B cell (primary cell): Measurements from ENCODE around the gene TNFRSF25. TPM values are rescaled to one million over a fixed set of nuclear protein-coding genes. Genes with fewer than 3 reads are reported as not detected.

Source experiments
- ATAC-seq: fragments of 200-7000 bp; cut with Tn5 transposase; one replicate; pipeline ENCODE4 v1.10.0; 2021; ENCODE audit warnings: low read depth, mild to moderate bottlenecking, moderate number of reproducible peaks, moderate library complexity
- CTCF ChIA-PET: fragments of 350-600 bp; sonication (Branson Sonifier 250); formaldehyde crosslinking; loops from one replicate; lab custom pipeline; 2021; ENCODE audit warnings: antibody characterized with exemption, inconsistent platforms; lab: Charles Lee
- POLR2A ChIA-PET: fragments of 350-600 bp; sonication (Branson Sonifier 250); formaldehyde crosslinking; loops from one replicate; lab custom pipeline; 2021; ENCODE audit warnings: antibody characterized with exemption; lab: Charles Lee
- DNase-seq: peaks from one replicate; pipeline ENCODE4 v3.0.0; 2013
- H2AFZ ChIP-seq: 2 replicates; pipeline ENCODE4 v1.6.1; 2012; ENCODE audit warnings: mild to moderate bottlenecking, low read depth, low read length; ENCODE audit not compliant: insufficient read depth, poor library complexity, severe bottlenecking
- H3K27ac ChIP-seq, 2 donors: 1 replicate in 1 of 2; 2 replicates in 1 of 2; pipeline ENCODE4 v1.5.1; 2012 to 2013; ENCODE audit warnings: low read length in 2 of 2, mild to moderate bottlenecking in 2 of 2, moderate library complexity in 1 of 2
- H3K27me3 ChIP-seq, 4 experiments: fragments of 200-600 bp in 1 of 4; sonication (generic) in 1 of 4; replicated peaks in 1 of 4; 1 replicate in 2 of 4; 2 replicates in 2 of 4; pipeline versions ENCODE4 v1.6.1 to v1.7.0; 2013 to 2016; ENCODE audit warnings: low read length in 3 of 4, mild to moderate bottlenecking in 2 of 4, mixed read lengths in 1 of 4, moderate library complexity in 1 of 4; ENCODE audit not compliant: insufficient read depth in 4 of 4, control insufficient read depth in 3 of 4; ENCODE audit errors: control extremely low read depth in 1 of 4
- H3K36me3 ChIP-seq, 2 experiments: replicated peaks in 1 of 2; 1 replicate in 1 of 2; 2 replicates in 1 of 2; pipeline versions ENCODE4 v1.6.1 to v1.7.1; 2013; ENCODE audit warnings: low read length in 1 of 2; ENCODE audit not compliant: insufficient read depth in 2 of 2, control insufficient read depth in 1 of 2; ENCODE audit errors: control extremely low read depth in 1 of 2, extremely low read depth in 1 of 2
- H3K4me1 ChIP-seq, 2 donors: fragments of 200-600 bp in 1 of 2; sonication (generic) in 1 of 2; 1 replicate in 1 of 2; 2 replicates in 1 of 2; pipeline versions ENCODE4 v1.5.1 to v1.6.1; 2013 to 2017; ENCODE audit warnings: low read length in 2 of 2; ENCODE audit not compliant: control insufficient read depth in 2 of 2, insufficient read depth in 2 of 2
- H3K4me2 ChIP-seq: replicated peaks from 2 replicates; pipeline ENCODE3; 2012; ENCODE audit warnings: mild to moderate bottlenecking, low read depth, low read length; ENCODE audit not compliant: poor library complexity, severe bottlenecking
- H3K4me3 ChIP-seq, 5 experiments: fragments of 200-600 bp in 1 of 5; sonication (generic) in 1 of 5; 1 replicate in 3 of 5; 2 replicates in 2 of 5; pipeline versions ENCODE4 v1.5.1 to v1.7.0; 2011 to 2016; ENCODE audit warnings: low read length in 4 of 5, mild to moderate bottlenecking in 4 of 5, low read depth in 2 of 5, control low read depth in 1 of 5, moderate library complexity in 1 of 5; ENCODE audit not compliant: insufficient read depth in 1 of 5; ENCODE audit errors: control extremely low read depth in 1 of 5, extremely low read depth in 1 of 5
- H3K79me2 ChIP-seq: fragments of 200-600 bp; sonication (generic); one replicate; pipeline ENCODE4 v1.6.0; 2016; ENCODE audit warnings: low read length; ENCODE audit not compliant: control insufficient read depth, insufficient read depth
- H3K9ac ChIP-seq: fragments of 200-600 bp; sonication (generic); 2 replicates; pipeline ENCODE4 v1.6.1; 2017; ENCODE audit warnings: mild to moderate bottlenecking, low read length, moderate library complexity
- H3K9me3 ChIP-seq, 3 donors: one replicate each; pipeline versions ENCODE4 v1.6.1 to v1.7.1; 2013; ENCODE audit warnings: low read length in 2 of 3; ENCODE audit not compliant: control insufficient read depth in 2 of 3, insufficient read depth in 1 of 3; ENCODE audit errors: control extremely low read depth in 1 of 3
- H4K20me1 ChIP-seq: 2 replicates; pipeline ENCODE4 v1.6.0; 2012; ENCODE audit warnings: mild to moderate bottlenecking, low read length; ENCODE audit not compliant: insufficient read depth, control insufficient read depth, poor library complexity, severe bottlenecking
- H3K27ac Mint-ChIP-seq: one replicate; pipeline ENCODE4 v1.8.0; 2021; ENCODE audit warnings: mixed read lengths
- H3K27me3 Mint-ChIP-seq: one replicate; pipeline ENCODE4 v1.8.0; 2021; ENCODE audit warnings: mixed read lengths
- H3K4me1 Mint-ChIP-seq: one replicate; pipeline ENCODE4 v1.8.0; 2021; ENCODE audit warnings: mixed read lengths
- H3K4me3 Mint-ChIP-seq: one replicate; pipeline ENCODE4 v1.8.0; 2021; ENCODE audit warnings: mixed read lengths
- H3K9me3 Mint-ChIP-seq: one replicate; pipeline ENCODE4 v1.8.0; 2022; ENCODE audit warnings: mixed read lengths; ENCODE audit not compliant: insufficient read depth
- CTCF ChIP-seq: fragments of 200-600 bp; IDR thresholded peaks from one replicate; pipeline ENCODE4 v1.8.0; 2022; ENCODE audit warnings: antibody characterized with exemption, mild to moderate bottlenecking
- EZH2 ChIP-seq: IDR thresholded peaks from 2 replicates; pipeline ENCODE4 v1.6.1; 2012; ENCODE audit warnings: borderline replicate concordance, low read depth, mild to moderate bottlenecking, moderate library complexity, low read length; ENCODE audit not compliant: insufficient read depth, poor library complexity, severe bottlenecking
- WGBS: methylation state at CpG from one replicate; pipeline ENCODE4 v1.1.5; 2013; ENCODE audit warnings: missing lambda C conversion rate; ENCODE audit not compliant: insufficient coverage; 5-methylcytosine and 5-hydroxymethylcytosine counted together
- intact Hi-C: fragments of 100-400 bp; cut with micrococcal nuclease; formaldehyde crosslinking; loops from one replicate; pipeline ENCODE4 v1.10.0; 2022
- polyA plus RNA-seq: library from polyadenylated mRNA; depleted of rRNA; stranded (reverse); fragments of >200 nt; gene quantifications from 2 replicates; pipeline ENCODE4 v1.2.3, GENCODE V29; 2012
- total RNA-seq, 2 donors: library from RNA; stranded (reverse); fragments of 120-200 nt in 1 of 2; gene quantifications; 1 replicate in 1 of 2; 2 replicates in 1 of 2; pipeline versions ENCODE4 v1.2.3 to v1.2.4, GENCODE V29; 2013 to 2022

The TNFRSF25 gene
- total and polyA plus RNA-seq, 2 donors (not counting 1 experiment from before 2014, with no cell fraction given): 2.6 to 7.1 TPM

GRCh38 chr1:6490181-6491080, 24.5 kb upstream of the TNFRSF25 start:
- no peaks in the 10 kb centered on the region for H3K9me3 Mint-ChIP-seq
- DNase-seq: peak; percentile 67
- Histone ChIP-seq H2AFZ (peak overlapping the region; percentile 91), H3K9ac (peak overlapping the region; percentile 77), H3K27me3 (peaks cover 0 to 18% (median 6%) of the 10 kb centered on the region in 4 experiments), H3K36me3 (no peaks in the 10 kb centered on the region), H3K27ac (peak overlapping the region in 1 of 2 donors; percentile 42), H3K4me1 (peaks cover 21 to 32% of the 10 kb centered on the region in 2 donors), H4K20me1 (no peaks in the 10 kb centered on the region), H3K4me2 (peak overlapping the region; percentile 97), H3K9me3 (peaks cover 0 to 4% (median 0%) of the 10 kb centered on the region in 3 donors), H3K79me2 (no peaks in the 10 kb centered on the region), H3K4me3 (peak overlapping the region; percentile 11 to 83 (median 64))
- ChIA-PET POLR2A (no interaction called here), CTCF (interaction anchor here (0.9 to 8.5 kb wide), 9 partner anchors 9 to 244 kb away, joined by 3 to 86 read pairs (median 4); partner anchors contain the start of gene NOL9)
- WGBS: under 1% methylated on average over 70 of the region's 70 CpGs
- H3K4me3 Mint-ChIP-seq: peak overlapping the region; percentile 70
- H3K27ac Mint-ChIP-seq: peak overlapping the region; percentile 37
- no peak for TF ChIP-seq EZH2
- peak; percentile 66 for TF ChIP-seq CTCF
- peak; percentile 35 for ATAC-seq
- H3K27me3 Mint-ChIP-seq: peaks cover 11% of the 10 kb centered on the region
- intact Hi-C loops: loop anchor here (1.0 kb wide), 1 partner anchor 156 kb away; no protein-coding TSS in a partner anchor
- peaks cover 20% of the 10 kb centered on the region for H3K4me1 Mint-ChIP-seq
